Measurements from ENCODE around the gene ITPKC. TPM values are rescaled to one million over a fixed set of nuclear protein-coding genes. Genes with fewer than 3 reads are reported as not detected.

ITPKC gene
- total RNA-seq, 2 donors from 2014 or later, result 15.8 to 22.0 TPM

GRCh38 chr19:40750874-40751537 lies 34.1 kb downstream of the ITPKC start, which contains the start of gene SNRPA:
Gene SNRPA, plus strand, starts transcription at chr19:40751203. Its CDS starts 206 bp downstream, at chr19:40751409.
- Histone ChIP-seq H3K9ac (ENCODE audit: low read depth in 2 of 2, low read length in 2 of 2) (peak within 1 kb of the TSS; percentile 72 to 98), H3K27me3 (no peaks in the 10 kb centered on the region), H3K4me1 (peaks cover 14% of the 10 kb centered on the region), H3K36me3 (no peaks in the 10 kb centered on the region), H3K9me3 (no peaks in the 10 kb centered on the region), H3K27ac (peak within 1 kb of the TSS; percentile 88), H3K4me3 (peak within 1 kb of the TSS; percentile 51)
- intact Hi-C loops (cut with DNase I), result no loop called here
- DNase-seq, result peak; percentile 97
- TF ChIP-seq CTCF (IDR thresholded peaks at IDR 0.05), result no peak

- Histone ChIP-seq H3K9me3 (no peaks in the 10 kb centered on the region), H3K4me3 (peak overlapping the region; percentile 51), H3K36me3 (no peaks in the 10 kb centered on the region), H3K4me1 (peaks cover 14% of the 10 kb centered on the region), H3K27ac (peak overlapping the region; percentile 88), H3K9ac (ENCODE audit: low read depth in 2 of 2, low read length in 2 of 2) (peak overlapping the region; percentile 72 to 98), H3K27me3 (no peaks in the 10 kb centered on the region)
- no peak for TF ChIP-seq CTCF (IDR thresholded peaks at IDR 0.05)
- intact Hi-C loops (cut with DNase I), result no loop called here
- DNase-seq, result no peak
Measured at GRCh38 chr19:40752257-40752781, 35.4 kb downstream of the ITPKC start.

- Histone ChIP-seq H3K4me3 (peak overlapping the region; percentile 4), H3K9ac (ENCODE audit: low read depth in 2 of 2, low read length in 2 of 2) (peak overlapping the region; percentile 60 to 65), H3K9me3 (no peaks in the 10 kb centered on the region), H3K36me3 (peaks cover 4% of the 10 kb centered on the region), H3K27me3 (no peaks in the 10 kb centered on the region), H3K27ac (peak overlapping the region; percentile 86), H3K4me1 (peaks cover 10% of the 10 kb centered on the region)
- no peak for TF ChIP-seq CTCF (IDR thresholded peaks at IDR 0.05)
- DNase-seq, result peak; percentile 82
- intact Hi-C loops (cut with DNase I), result no loop called here
Measured at GRCh38 chr19:40754611-40755247, 37.8 kb downstream of the ITPKC start.

GRCh38 chr19:40755248-40755624 lies 38.3 kb downstream of the ITPKC start:
- no peak for DNase-seq
- intact Hi-C loops (cut with DNase I), result no loop called here
- TF ChIP-seq CTCF (IDR thresholded peaks at IDR 0.05), result no peak
- Histone ChIP-seq H3K4me3 (no peak overlapping the region), H3K27ac (peak overlapping the region; percentile 86), H3K36me3 (peaks cover 7% of the 10 kb centered on the region), H3K4me1 (peaks cover 10% of the 10 kb centered on the region), H3K9me3 (no peaks in the 10 kb centered on the region), H3K9ac (ENCODE audit: low read depth in 2 of 2, low read length in 2 of 2) (no peak overlapping the region), H3K27me3 (no peaks in the 10 kb centered on the region)

GRCh38 chr19:40755791-40756190 lies 38.9 kb downstream of the ITPKC start:
- TF ChIP-seq CTCF (IDR thresholded peaks at IDR 0.05), result no peak
- Histone ChIP-seq H3K9ac (ENCODE audit: low read depth in 2 of 2, low read length in 2 of 2) (no peak overlapping the region), H3K27me3 (no peaks in the 10 kb centered on the region), H3K4me1 (peaks cover 10% of the 10 kb centered on the region), H3K4me3 (no peak overlapping the region), H3K27ac (no peak overlapping the region), H3K36me3 (peaks cover 12% of the 10 kb centered on the region), H3K9me3 (no peaks in the 10 kb centered on the region)
- no peak for DNase-seq
- intact Hi-C loops (cut with DNase I), result no loop called here
